ENCODE measurements around the gene MSI2.
A peak's percentile ranks its signal among the peaks of the same experiment; 100 is the strongest.

The MSI2 gene

GRCh38 chr17:57678393-57678792 is 422.1 kb downstream of the MSI2 start:
- DNase-seq, result no peak

GRCh38 chr17:57679356-57679755 is 423.0 kb downstream of the MSI2 start:
- DNase-seq, result no peak

- DNase-seq, result no peak
Observed at GRCh38 chr17:57679906-57680695, 423.8 kb downstream of the MSI2 start.

GRCh38 chr17:57682701-57683100 is 426.4 kb downstream of the MSI2 start:
- no peak for DNase-seq

- no peak for DNase-seq
Observed at GRCh38 chr17:57684711-57685498, 428.6 kb downstream of the MSI2 start.

- no peak for DNase-seq
Observed at GRCh38 chr17:57685499-57686132, 429.3 kb downstream of the MSI2 start.

- no peak for DNase-seq
Observed at GRCh38 chr17:57687642-57688041, 431.3 kb downstream of the MSI2 start.

- DNase-seq, result no peak
Observed at GRCh38 chr17:57689254-57689653, 432.9 kb downstream of the MSI2 start.

GRCh38 chr17:57691939-57692338 is 435.6 kb downstream of the MSI2 start:
- DNase-seq, result no peak

GRCh38 chr17:57692770-57693169 is 436.4 kb downstream of the MSI2 start:
- no peak for DNase-seq

GRCh38 chr17:57694051-57694450 is 437.7 kb downstream of the MSI2 start:
- no peak for DNase-seq

GRCh38 chr17:57696050-57696449 is 439.7 kb downstream of the MSI2 start:
- DNase-seq, result no peak

GRCh38 chr17:57697197-57697596 is 440.9 kb downstream of the MSI2 start:
- DNase-seq, result no peak

GRCh38 chr17:57697891-57698711 is 441.8 kb downstream of the MSI2 start:
- DNase-seq, result peak; percentile 42

GRCh38 chr17:57699751-57700219 is 443.5 kb downstream of the MSI2 start:
- no peak for DNase-seq

- DNase-seq, result no peak
Observed at GRCh38 chr17:57701124-57701523, 444.8 kb downstream of the MSI2 start.

GRCh38 chr17:57703273-57703672 is 446.9 kb downstream of the MSI2 start:
- DNase-seq, result no peak

GRCh38 chr17:57704448-57704847 is 448.1 kb downstream of the MSI2 start:
- DNase-seq, result no peak

GRCh38 chr17:57705921-57706695 is 449.8 kb downstream of the MSI2 start:
- DNase-seq, result no peak

GRCh38 chr17:57706761-57707160 is 450.4 kb downstream of the MSI2 start:
- no peak for DNase-seq

GRCh38 chr17:57707892-57708291 is 451.6 kb downstream of the MSI2 start:
- DNase-seq, result no peak

- no peak for DNase-seq
Observed at GRCh38 chr17:57708410-57708809, 452.1 kb downstream of the MSI2 start.
